Epidermal melanocyte (primary cell): Measurements from ENCODE around the gene ERC1.

Experiments used
- DNase-seq: peaks from one replicate; pipeline ENCODE4 v3.0.0; 2011; ENCODE audit warnings: low spot score; ENCODE audit not compliant: insufficient read length

Gene ERC1

GRCh38 chr12:1503281-1503711 lies 512.3 kb downstream of the ERC1 start:
- DNase-seq = no peak

- DNase-seq = no peak
Observed at GRCh38 chr12:1504304-1504894, 513.4 kb downstream of the ERC1 start.

- DNase-seq = no peak
Observed at GRCh38 chr12:1504895-1505311, 513.9 kb downstream of the ERC1 start.

GRCh38 chr12:1505576-1505975 lies 514.6 kb downstream of the ERC1 start:
- DNase-seq = no peak

- DNase-seq = no peak
Observed at GRCh38 chr12:1507308-1507707, 516.3 kb downstream of the ERC1 start.

- no peak for DNase-seq
Observed at GRCh38 chr12:1509413-1510052, 518.5 kb downstream of the ERC1 start.

GRCh38 chr12:1510056-1510812 lies 519.2 kb downstream of the ERC1 start:
- no peak for DNase-seq

GRCh38 chr12:1515010-1515409 lies 524.0 kb downstream of the ERC1 start:
- no peak for DNase-seq

GRCh38 chr12:1515428-1515827 lies 524.4 kb downstream of the ERC1 start:
- no peak for DNase-seq

- no peak for DNase-seq
Observed at GRCh38 chr12:1517007-1517406, 526.0 kb downstream of the ERC1 start.

GRCh38 chr12:1517734-1518525 lies 526.9 kb downstream of the ERC1 start:
- no peak for DNase-seq

GRCh38 chr12:1518591-1519516 lies 527.8 kb downstream of the ERC1 start:
- DNase-seq = no peak

GRCh38 chr12:1519642-1520041 lies 528.6 kb downstream of the ERC1 start:
- DNase-seq = no peak

- no peak for DNase-seq
Observed at GRCh38 chr12:1523046-1523445, 532.0 kb downstream of the ERC1 start.

GRCh38 chr12:1523558-1524050 lies 532.6 kb downstream of the ERC1 start:
- DNase-seq = no peak

GRCh38 chr12:1525858-1526257 lies 534.8 kb downstream of the ERC1 start:
- DNase-seq = no peak

- DNase-seq = no peak
Observed at GRCh38 chr12:1527789-1528188, 536.8 kb downstream of the ERC1 start.

- no peak for DNase-seq
Observed at GRCh38 chr12:1528791-1529190, 537.8 kb downstream of the ERC1 start.

- DNase-seq = no peak
Observed at GRCh38 chr12:1529228-1529861, 538.3 kb downstream of the ERC1 start.
